HCT116 (cell line): ENCODE results near the gene MSH3. TPM values are rescaled to one million over a fixed set of nuclear protein-coding genes. Genes with fewer than 3 reads are reported as not detected.

Experiments
- ATAC-seq: fragments of 200-7000 bp; cut with Tn5 transposase; 2 replicates; pipeline ENCODE4 v1.9.1; 2020; ENCODE audit warnings: mild to moderate bottlenecking, moderate library complexity
- BruUV-seq: library from RNA; stranded (reverse); fragments of 400-500 nt; replicated peaks from 2 replicates; lab custom pipeline; 2021; lab: Mats Ljungman, UMichigan
- CTCF ChIA-PET: fragments of 300-600 bp; sonication (Branson Sonifier 250); formaldehyde crosslinking; loops from one replicate; lab custom pipeline; 2021; ENCODE audit warnings: antibody characterized with exemption; lab: Charles Lee
- POLR2A ChIA-PET: fragments of 300-600, 350-600 bp; sonication (Branson Sonifier 250); formaldehyde crosslinking; loops from one replicate; lab custom pipeline; 2021; ENCODE audit warnings: antibody characterized with exemption; lab: Charles Lee
- RAD21 ChIA-PET, 2 experiments: fragments of 300-600 bp; sonication (Branson Sonifier 250); formaldehyde crosslinking; loops; one replicate each; lab custom pipeline; 2023; ENCODE audit warnings: low total read pairs in 2 of 2; ENCODE audit not compliant: uncharacterized antibody in 2 of 2, unreplicated experiment in 2 of 2, low non-redundant PET in 1 of 2; lab: Charles Lee
- DNase-seq: peaks from one replicate; pipeline ENCODE4 v3.0.0-alpha.2; 2010; ENCODE audit warnings: low read depth, low spot score
- H2AFZ ChIP-seq: fragments of 200-600 bp; shearing (Covaris generic), sonication (generic); 2 replicates; pipeline ENCODE4 v1.6.1; 2017; ENCODE audit warnings: low read depth, mixed run types, mixed read lengths, antibody characterized with exemption, low read length; ENCODE audit not compliant: poor library complexity, severe bottlenecking
- H3K27ac ChIP-seq: 2 replicates; pipeline ENCODE4 v1.5.1; 2012; ENCODE audit warnings: low read depth, low read length
- H3K27me3 ChIP-seq: fragments of 200-600 bp; sonication (generic); 2 replicates; pipeline ENCODE4 v1.6.1; 2016; ENCODE audit warnings: mixed run types, low read length, mixed read lengths; ENCODE audit not compliant: insufficient read depth
- H3K36me3 ChIP-seq, 2 experiments: fragments of 200-500 bp in 1 of 2; fragments of 200-600 bp in 1 of 2; sonication (Bioruptor generic) in 1 of 2; sonication (generic) in 1 of 2; 2 replicates each; pipeline versions ENCODE4 v1.5.1 to v1.6.1; 2014 to 2016; ENCODE audit warnings: low read length in 2 of 2, inconsistent platforms in 1 of 2, mixed read lengths in 1 of 2, mixed run types in 1 of 2; ENCODE audit not compliant: insufficient read depth in 2 of 2, control insufficient read depth in 1 of 2
- H3K4me1 ChIP-seq, 2 experiments: fragments of 200-600 bp in 1 of 2; sonication (generic) in 1 of 2; 2 replicates each; pipeline versions ENCODE4 v1.5.1 to v1.6.1; 2012 to 2017; ENCODE audit warnings: low read length in 2 of 2, inconsistent platforms in 1 of 2, mild to moderate bottlenecking in 1 of 2, mixed read lengths in 1 of 2, mixed run types in 1 of 2, moderate library complexity in 1 of 2; ENCODE audit not compliant: insufficient read depth in 2 of 2, control insufficient read depth in 1 of 2
- H3K4me2 ChIP-seq: fragments of 200-600 bp; sonication (generic); 2 replicates; pipeline ENCODE4 v1.6.1; 2017; ENCODE audit warnings: mixed run types, low read length, mixed read lengths
- H3K4me3 ChIP-seq, 2 experiments: fragments of 200-600 bp in 1 of 2; sonication (generic) in 1 of 2; replicated peaks in 1 of 2; 2 replicates each; pipeline ENCODE4 v1.5.1; 2011 to 2016; ENCODE audit warnings: low read length in 2 of 2, control low read depth in 1 of 2, low read depth in 1 of 2, mild to moderate bottlenecking in 1 of 2, mixed read lengths in 1 of 2, mixed run types in 1 of 2
- H3K79me2 ChIP-seq: fragments of 200-600 bp; sonication (generic); 2 replicates; pipeline ENCODE4 v1.6.1; 2017; ENCODE audit warnings: mild to moderate bottlenecking, mixed run types, low read length, moderate library complexity, mixed read lengths; ENCODE audit not compliant: insufficient read depth
- H3K9ac ChIP-seq: fragments of 200-600 bp; sonication (generic); 2 replicates; pipeline ENCODE4 v1.6.1; 2016; ENCODE audit warnings: low read length, mixed read lengths
- H3K9me2 ChIP-seq: fragments of 200-600 bp; sonication (generic), shearing (Covaris generic); 2 replicates; pipeline ENCODE4 v1.6.1; 2017; ENCODE audit warnings: mixed run types, mild to moderate bottlenecking, moderate library complexity; ENCODE audit not compliant: insufficient read depth
- H3K9me3 ChIP-seq, 2 experiments: fragments of 200-500 bp in 1 of 2; fragments of 200-600 bp in 1 of 2; sonication (Bioruptor generic) in 1 of 2; sonication (generic) in 1 of 2; 2 replicates each; pipeline ENCODE4 v1.6.1; 2014 to 2017; ENCODE audit warnings: low read length in 2 of 2, mixed read lengths in 2 of 2, inconsistent platforms in 1 of 2, low read depth in 1 of 2, mild to moderate bottlenecking in 1 of 2, mixed run types in 1 of 2, moderate library complexity in 1 of 2; ENCODE audit not compliant: control insufficient read depth in 1 of 2, insufficient read depth in 1 of 2
- H4K20me1 ChIP-seq: fragments of 200-600 bp; sonication (generic), shearing (Covaris generic); 2 replicates; pipeline ENCODE4 v1.6.1; 2017; ENCODE audit warnings: mixed run types, mild to moderate bottlenecking, moderate library complexity; ENCODE audit not compliant: insufficient read depth
- ATF3 ChIP-seq: IDR thresholded peaks from 2 replicates; pipeline ENCODE4 v1.6.1; 2012
- CTCF ChIP-seq, 3 experiments: fragments of 200-600 bp in 1 of 3; sonication (generic) in 1 of 3; IDR thresholded peaks in 2 of 3; conservative IDR thresholded peaks in 1 of 3; 2 replicates each; pipeline ENCODE4 v1.5.1; 2012 to 2017; ENCODE audit warnings: low read depth in 2 of 3, low read length in 2 of 3, antibody characterized with exemption in 1 of 3, borderline replicate concordance in 1 of 3, control low read depth in 1 of 3, mild to moderate bottlenecking in 1 of 3, mixed read lengths in 1 of 3, mixed run types in 1 of 3, moderate library complexity in 1 of 3; ENCODE audit not compliant: insufficient read depth in 1 of 3
- ELF1 ChIP-seq: IDR thresholded peaks from 2 replicates; pipeline ENCODE4 v1.6.1; 2012; ENCODE audit warnings: low read depth, borderline replicate concordance
- EZH2phosphoT487 ChIP-seq: fragments of 200-600 bp; IDR thresholded peaks from 2 replicates; pipeline ENCODE4 v1.6.1; 2018; ENCODE audit warnings: antibody characterized with exemption, borderline replicate concordance
- FOSL1 ChIP-seq: IDR thresholded peaks from 2 replicates; pipeline ENCODE4 v1.6.1; 2012; ENCODE audit warnings: low read depth
- JUND ChIP-seq: IDR thresholded peaks from 2 replicates; pipeline ENCODE4 v1.6.1; 2012
- MAX ChIP-seq: IDR thresholded peaks from 2 replicates; pipeline ENCODE4 v1.6.1; 2012
- POLR2A ChIP-seq: IDR thresholded peaks from 2 replicates; pipeline ENCODE4 v1.7.0; 2011; ENCODE audit warnings: borderline replicate concordance; ENCODE audit not compliant: insufficient read depth, insufficient read length; ENCODE audit errors: extremely low read depth
- POLR2AphosphoS5 ChIP-seq: IDR thresholded peaks from 2 replicates; pipeline ENCODE4 v1.6.1; 2011; ENCODE audit warnings: mild to moderate bottlenecking, low read depth, low read length, moderate library complexity
- RAD21 ChIP-seq: IDR thresholded peaks from 2 replicates; pipeline ENCODE4 v1.6.1; 2012; ENCODE audit warnings: low read depth, mild to moderate bottlenecking
- REST ChIP-seq: IDR thresholded peaks from 2 replicates; pipeline ENCODE4 v1.6.1; 2012; ENCODE audit warnings: low read depth
- SIN3A ChIP-seq: IDR thresholded peaks from 2 replicates; pipeline ENCODE4 v1.6.1; 2012; ENCODE audit warnings: low read depth
- SP1 ChIP-seq: IDR thresholded peaks from 2 replicates; pipeline ENCODE4 v1.6.1; 2012; ENCODE audit warnings: low read depth
- ZFX ChIP-seq: fragments of 450-650 bp; IDR thresholded peaks from 2 replicates; pipeline ENCODE4 v1.6.1; 2017
- ZNF274 ChIP-seq: fragments of 200-500 bp; sonication (Bioruptor generic); IDR thresholded peaks from 2 replicates; pipeline ENCODE4 v1.6.1; 2014; ENCODE audit warnings: mild to moderate bottlenecking, low read depth, low read length, inconsistent platforms
- intact Hi-C: fragments of 100-400 bp; cut with micrococcal nuclease; formaldehyde crosslinking; loops from 2 replicates; pipeline ENCODE4 v1.10.0; 2022
- total RNA-seq: library from RNA; stranded (reverse); gene quantifications from one replicate; pipeline ENCODE4 v1.2.1, GENCODE V29; 2021; ENCODE audit not compliant: unreplicated experiment
- TF ChIP-seq, protein P1 (sequence below): IDR thresholded peaks from 2 replicates; pipeline ENCODE4 v1.6.1; 2011; ENCODE audit warnings: mild to moderate bottlenecking, low read length, moderate library complexity; ENCODE audit not compliant: insufficient replicate concordance; ENCODE audit errors: extremely low read depth

Gene MSH3
- total RNA-seq, 1 experiment from 2014 or later, result 4.9 TPM

- Histone ChIP-seq H3K9me2 (no peaks in the 10 kb centered on the region), H3K27me3 (no peaks in the 10 kb centered on the region), H3K9ac (no peak overlapping the region), H3K36me3 (no peaks in the 10 kb centered on the region; a peak in 1 of 4 replicates), H3K27ac (no peak overlapping the region), H3K4me2 (no peak overlapping the region), H3K4me1 (no peaks in the 10 kb centered on the region), H2AFZ (no peak overlapping the region), H3K79me2 (no peaks in the 10 kb centered on the region), H3K4me3 (no peak overlapping the region), H4K20me1 (no peaks in the 10 kb centered on the region), H3K9me3 (no peaks in the 10 kb centered on the region)
- ATAC-seq, result no peak
- ChIA-PET POLR2A (no interaction called here), RAD21 (interaction anchor here in 1 of 2 experiments (0.6 kb wide), 1 partner anchor 18 kb away, joined by 3 read pairs; no protein-coding TSS in a partner anchor), CTCF (no interaction called here)
- no peak for DNase-seq
- no TSS peak for BruUV-seq
- intact Hi-C loops, result no loop called here
- no peak for TF ChIP-seq SIN3A
- TF ChIP-seq JUND, result no peak
- no peak for TF ChIP-seq ELF1
- no peak for TF ChIP-seq RAD21
- no peak for TF ChIP-seq CTCF (IDR thresholded peaks at IDR 0.05 in 2 of 3, conservative IDR thresholded peaks at IDR 0.05 in 1 of 3; ENCODE audit: borderline replicate concordance in 1 of 3, insufficient read depth in 1 of 3, low read depth in 2 of 3, low read length in 2 of 3)
- no peak for TF ChIP-seq ZNF274
- no peak for TF ChIP-seq ZFX
- TF ChIP-seq ATF3, result no peak
- no peak for TF ChIP-seq POLR2A
- TF ChIP-seq SP1, result no peak
- no peak for TF ChIP-seq POLR2AphosphoS5
- TF ChIP-seq MAX, result no peak
- TF ChIP-seq REST, result no peak
- TF ChIP-seq, protein P1, sequence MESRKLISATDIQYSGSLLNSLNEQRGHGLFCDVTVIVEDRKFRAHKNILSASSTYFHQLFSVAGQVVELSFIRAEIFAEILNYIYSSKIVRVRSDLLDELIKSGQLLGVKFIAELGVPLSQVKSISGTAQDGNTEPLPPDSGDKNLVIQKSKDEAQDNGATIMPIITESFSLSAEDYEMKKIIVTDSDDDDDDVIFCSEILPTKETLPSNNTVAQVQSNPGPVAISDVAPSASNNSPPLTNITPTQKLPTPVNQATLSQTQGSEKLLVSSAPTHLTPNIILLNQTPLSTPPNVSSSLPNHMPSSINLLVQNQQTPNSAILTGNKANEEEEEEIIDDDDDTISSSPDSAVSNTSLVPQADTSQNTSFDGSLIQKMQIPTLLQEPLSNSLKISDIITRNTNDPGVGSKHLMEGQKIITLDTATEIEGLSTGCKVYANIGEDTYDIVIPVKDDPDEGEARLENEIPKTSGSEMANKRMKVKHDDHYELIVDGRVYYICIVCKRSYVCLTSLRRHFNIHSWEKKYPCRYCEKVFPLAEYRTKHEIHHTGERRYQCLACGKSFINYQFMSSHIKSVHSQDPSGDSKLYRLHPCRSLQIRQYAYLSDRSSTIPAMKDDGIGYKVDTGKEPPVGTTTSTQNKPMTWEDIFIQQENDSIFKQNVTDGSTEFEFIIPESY, result no peak
- no peak for TF ChIP-seq FOSL1
- no peak for TF ChIP-seq EZH2phosphoT487
Observed at GRCh38 chr5:80799041-80799440, 144.6 kb downstream of the MSH3 start.
